GM18873 (cell line): Measurements from ENCODE around the gene ATP1A4.
"Not testable (repeated sequence)": the region's sequence is repeated elsewhere in the genome, so short reads cannot be mapped to it uniquely, and the experiment has no call there.

Source experiments
- ATAC-seq: cut with Tn5 transposase; IDR thresholded peaks from one replicate; pipeline ENCODE4 v1.9.1; 2021; ENCODE audit warnings: mild to moderate bottlenecking, moderate library complexity, moderate number of reproducible peaks; ENCODE audit not compliant: unreplicated experiment, low FRiP score

ATP1A4 gene

DNA sequence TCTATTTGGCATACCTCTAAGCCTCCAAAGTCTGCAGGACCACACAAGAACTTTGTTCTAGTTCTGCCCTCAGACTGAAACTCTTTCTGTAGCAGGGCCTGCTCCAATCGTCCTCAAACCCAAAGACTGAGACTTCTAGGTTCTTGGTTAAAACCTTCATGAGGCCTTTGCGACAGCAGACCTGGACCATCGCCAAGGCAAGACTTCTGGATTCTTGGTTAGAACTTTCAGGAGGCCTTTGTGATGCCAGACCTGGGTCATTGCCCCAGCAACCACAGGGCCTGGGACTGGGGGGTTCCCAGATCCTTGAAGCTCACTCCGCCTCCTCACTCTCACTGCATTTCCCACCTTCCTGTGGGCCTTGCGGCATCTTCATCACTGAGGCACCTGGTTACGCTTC is at the start of gene ATP1A4:
TSS of gene ATP1A4 (plus strand) at position 301 of the 400 bp plus-strand sequence. CDS start 438 bp downstream, outside the sequence.
- no peak for ATAC-seq

DNA sequence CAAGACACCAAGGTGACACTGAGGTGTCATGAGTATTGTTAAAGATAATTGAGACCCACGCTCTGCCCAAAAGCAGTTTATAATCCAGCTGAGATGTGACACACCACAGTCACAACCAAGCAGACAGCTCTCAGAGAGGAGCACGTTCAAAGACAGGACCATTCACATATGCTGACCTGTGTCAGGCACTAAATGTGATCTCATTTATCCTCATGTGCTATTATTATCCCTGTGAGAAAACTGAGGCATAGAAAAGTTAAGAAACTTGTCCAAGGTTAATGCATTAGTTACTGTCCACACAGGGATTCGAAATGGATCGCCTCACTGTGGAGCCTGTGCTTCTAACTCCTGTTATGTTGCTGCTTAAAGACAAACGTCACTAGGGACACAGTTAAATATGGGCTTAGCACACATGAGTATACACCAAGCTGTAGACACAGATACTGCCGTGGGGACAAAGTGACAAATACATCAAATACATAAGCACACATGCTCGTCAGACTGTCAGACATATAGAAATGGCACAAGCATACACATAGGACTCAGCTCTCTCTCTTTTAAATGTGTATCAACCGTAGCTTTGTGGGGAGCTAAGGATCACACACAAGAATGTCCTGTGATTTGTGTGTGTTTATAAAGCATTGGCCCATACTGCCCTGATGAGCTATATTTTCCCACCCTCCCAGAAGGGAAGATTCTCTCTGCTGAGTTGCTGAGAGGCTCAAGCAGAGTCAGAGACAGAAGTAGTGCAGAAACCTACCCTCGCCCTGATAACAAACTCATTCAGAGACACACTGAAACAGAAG is 49.5 kb upstream of the ATP1A4 start:
- ATAC-seq, result no peak

DNA sequence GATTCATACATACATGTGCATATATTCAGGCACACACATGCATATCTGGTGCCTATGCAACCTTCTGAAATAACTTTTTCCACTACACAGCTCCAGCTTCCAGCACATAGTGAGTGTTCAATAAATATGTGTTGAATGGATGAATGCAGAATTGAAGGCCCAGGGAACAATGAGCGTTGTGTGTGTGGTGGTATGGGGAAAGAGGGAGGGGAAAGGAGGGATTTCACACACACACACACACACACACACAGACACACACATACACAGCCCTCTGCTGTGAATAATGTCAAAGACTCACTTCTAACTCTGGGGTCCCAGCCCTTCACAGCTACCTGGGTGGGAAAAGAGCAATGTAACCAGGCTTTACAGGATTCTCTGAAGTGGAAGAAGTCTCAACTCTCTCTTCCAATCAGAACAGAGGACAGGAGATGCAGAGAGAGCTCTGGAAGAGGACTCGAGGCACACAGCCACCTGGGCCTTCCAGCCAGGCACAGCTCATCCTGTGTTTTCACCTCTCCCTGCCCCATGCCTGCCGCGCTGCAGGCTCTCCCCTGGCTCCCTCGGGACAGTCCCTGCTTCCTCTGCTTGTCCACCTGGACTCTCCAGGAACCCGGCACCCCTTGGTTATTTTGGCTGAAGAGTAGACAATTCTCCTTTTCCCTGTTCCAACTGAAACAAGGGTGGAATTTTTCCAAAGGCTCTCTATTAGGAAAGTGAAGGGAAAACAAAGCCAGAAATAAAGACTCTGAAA is 47.6 kb upstream of the ATP1A4 start:
- ATAC-seq, result no peak

DNA sequence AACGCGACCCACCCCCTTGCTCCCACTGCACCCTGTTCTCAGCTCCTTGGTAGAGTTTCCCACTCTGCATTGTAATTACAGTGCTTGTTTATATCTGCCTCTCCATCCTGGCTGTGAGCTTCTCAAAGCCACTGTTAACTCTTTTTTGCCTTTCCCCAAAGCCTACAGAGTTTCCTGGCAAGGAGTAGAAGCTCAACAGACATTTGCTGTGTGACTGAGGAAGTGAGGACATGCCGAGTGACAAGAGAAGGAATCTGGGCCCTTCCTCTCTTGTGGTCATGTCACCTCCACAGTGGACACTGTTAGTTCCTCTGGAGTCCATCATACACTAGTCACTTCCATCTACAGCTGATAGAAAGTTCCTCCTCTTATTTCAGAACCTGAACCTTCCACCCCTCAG is 46.9 kb upstream of the ATP1A4 start:
- no peak for ATAC-seq

DNA sequence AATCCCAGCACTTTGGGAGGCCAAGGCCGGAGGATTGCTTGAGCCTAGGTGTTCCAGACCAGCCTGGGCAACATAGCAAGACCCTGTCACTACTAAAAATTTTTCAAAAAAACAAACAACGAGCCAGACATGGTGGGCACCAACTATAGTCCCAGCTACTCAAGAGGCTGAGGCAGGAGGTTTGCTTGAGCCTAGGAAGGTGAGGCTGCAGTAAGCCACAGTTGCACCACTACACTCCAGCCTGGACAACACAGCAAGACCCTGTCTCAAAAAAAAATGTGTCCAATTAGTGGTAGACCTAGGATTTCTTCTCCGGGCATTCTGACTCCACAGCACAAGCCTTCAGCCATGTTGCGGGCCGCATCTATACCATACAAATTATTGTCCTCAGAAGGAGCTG is 46.2 kb upstream of the ATP1A4 start:
- ATAC-seq, result no peak

DNA sequence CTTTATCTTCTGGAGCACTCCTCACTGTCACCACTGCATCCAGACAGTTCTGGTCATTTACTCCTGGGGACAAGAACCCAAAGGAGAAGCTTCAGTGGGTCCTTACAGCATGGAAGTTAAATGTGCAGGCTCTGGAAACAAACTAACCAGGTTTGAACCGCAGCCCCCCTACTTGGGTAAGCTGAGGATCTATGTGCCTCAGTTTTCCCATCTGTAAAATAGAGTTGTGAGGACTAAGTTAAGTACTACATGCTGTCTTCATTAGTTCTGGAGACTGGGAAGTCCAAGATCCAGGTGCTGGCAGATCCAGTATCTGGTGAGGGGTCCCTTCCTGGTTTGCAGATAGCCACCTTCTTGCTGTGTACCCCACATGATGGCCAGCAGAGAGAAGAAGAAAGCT is 43.9 kb upstream of the ATP1A4 start:
- no peak for ATAC-seq

DNA sequence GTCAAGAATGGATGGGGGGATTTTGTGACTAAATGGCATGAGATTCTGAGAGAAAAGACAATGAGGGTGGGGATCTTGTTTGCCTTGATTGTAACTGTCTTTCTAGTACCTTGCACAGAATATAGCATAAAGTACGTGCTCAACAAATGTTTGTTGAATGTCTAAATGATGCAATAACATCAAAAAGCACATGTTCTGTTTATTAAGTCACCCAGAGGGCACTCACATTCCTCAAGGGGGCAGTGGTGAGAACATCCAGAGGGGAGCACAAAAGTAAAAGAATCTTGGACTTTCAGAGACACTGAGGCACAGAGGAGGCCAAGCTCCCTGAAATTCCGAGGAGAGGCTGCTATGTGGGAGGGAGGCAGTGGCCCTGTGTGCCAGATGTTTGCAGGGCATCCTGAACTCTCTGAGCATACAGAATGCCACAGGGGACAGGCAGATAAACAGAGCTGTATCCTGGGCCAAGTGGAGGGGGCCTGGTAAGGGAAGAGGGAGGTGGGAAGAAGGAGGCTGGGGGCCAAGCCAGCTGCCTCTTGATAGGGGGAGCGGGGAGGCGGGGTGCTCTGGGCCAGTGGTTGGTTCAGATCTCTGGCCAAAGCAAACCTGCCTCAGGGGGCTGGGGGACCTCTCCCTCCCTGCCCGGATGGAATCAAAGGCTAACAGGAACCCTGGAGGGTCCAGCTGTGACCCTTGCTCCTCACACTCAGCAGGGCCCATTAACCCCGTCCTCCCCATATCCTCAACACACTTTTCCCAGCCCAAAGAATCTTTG is 42.3 kb upstream of the ATP1A4 start:
- no peak for ATAC-seq

DNA sequence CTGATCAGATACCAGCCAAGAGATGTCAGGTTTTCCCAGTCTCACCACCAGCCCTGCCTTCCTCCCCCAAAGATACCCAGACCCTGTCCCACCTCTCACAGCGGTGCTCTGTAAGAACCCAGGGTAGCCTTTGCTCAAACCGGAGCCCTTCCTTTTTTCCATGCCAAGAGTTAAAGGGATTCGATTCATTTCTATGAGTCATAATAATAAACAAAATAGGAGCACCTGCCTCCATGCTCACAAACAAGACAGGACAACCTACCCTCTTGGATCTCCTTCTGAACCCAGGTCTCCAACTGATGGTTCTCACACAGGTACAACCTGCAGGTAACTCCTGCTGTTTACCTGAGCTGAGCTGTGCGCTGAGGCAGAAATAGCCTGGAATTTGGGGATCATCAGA is 41.7 kb upstream of the ATP1A4 start:
- no peak for ATAC-seq

DNA sequence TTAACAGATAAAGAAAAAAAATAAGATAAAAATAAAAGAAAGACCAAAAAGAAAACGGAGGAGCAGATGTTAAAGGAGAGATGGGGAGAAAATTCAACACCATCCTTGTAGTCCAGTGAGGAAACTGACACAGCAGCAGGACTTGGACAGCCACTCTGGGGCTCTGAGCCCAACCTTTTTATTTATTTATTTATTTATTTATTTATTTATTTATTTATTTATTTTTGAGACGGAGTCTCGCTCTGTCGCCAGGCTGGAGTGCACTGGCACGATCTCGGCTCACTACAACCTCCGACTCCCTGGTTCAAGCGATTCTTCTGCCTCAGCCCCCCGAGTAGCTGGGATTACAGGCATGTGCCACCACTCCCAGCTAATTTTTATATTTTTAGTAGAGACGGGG is 39.9 kb upstream of the ATP1A4 start:
- ATAC-seq, result not testable (repeated sequence)

DNA sequence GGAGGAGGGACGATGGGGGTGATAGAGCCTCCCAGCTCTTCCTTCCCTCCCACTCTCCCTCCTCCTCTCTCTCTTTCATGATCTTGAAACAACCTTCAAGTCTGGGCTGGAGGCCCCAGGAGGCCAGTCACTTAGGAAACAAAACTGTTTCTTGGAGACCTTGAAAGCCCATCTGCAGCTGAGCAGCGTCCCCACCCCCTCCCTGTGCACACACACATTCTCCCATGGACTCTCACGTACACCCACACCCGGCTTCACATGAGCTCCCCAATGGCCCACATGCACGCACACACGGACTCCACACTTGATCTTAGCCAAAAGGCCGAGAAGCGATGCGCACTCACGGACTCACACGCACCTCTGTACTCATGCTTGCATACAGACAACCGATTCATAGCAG is 39.0 kb upstream of the ATP1A4 start:
- ATAC-seq, result no peak

DNA sequence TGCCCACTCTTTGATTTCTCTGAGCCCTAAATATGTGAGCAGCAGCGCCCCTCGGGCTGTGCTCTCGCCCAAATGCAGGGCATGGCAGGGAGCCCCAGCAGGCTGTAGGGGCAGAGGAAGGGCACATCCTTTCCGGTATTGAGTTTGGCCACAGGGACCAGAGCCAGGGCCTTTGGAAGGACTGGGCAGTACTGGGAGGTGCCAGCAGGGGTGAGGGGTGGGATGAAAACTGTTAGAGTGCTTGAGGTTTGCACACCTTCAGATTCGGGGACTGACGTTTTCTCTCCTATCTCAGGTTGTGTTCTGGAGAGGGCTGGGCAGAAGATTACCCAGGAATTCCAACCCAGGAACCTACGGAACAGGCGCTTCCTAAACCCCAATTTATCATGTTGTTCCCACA is 38.0 kb upstream of the ATP1A4 start:
- no peak for ATAC-seq

DNA sequence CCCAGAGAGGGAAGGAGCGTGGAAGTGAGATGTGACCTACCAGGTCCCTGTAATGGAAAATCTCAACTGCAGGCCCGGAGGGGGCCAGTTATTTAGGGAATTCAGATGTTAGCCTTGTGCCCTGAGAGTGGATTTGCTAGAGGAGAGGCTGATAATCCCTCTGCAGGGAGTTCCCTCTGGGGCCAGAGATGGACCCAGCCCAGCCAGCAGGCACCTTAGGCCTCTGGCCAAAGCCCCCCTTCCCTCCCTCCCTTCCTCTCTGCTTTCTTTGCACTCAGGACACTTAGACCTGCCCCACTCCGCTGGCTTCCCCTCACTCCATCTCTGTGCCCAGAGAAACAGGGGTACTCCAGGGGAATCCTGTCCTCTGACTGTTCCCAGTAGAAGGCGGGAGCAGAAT is 37.3 kb upstream of the ATP1A4 start:
- no peak for ATAC-seq

DNA sequence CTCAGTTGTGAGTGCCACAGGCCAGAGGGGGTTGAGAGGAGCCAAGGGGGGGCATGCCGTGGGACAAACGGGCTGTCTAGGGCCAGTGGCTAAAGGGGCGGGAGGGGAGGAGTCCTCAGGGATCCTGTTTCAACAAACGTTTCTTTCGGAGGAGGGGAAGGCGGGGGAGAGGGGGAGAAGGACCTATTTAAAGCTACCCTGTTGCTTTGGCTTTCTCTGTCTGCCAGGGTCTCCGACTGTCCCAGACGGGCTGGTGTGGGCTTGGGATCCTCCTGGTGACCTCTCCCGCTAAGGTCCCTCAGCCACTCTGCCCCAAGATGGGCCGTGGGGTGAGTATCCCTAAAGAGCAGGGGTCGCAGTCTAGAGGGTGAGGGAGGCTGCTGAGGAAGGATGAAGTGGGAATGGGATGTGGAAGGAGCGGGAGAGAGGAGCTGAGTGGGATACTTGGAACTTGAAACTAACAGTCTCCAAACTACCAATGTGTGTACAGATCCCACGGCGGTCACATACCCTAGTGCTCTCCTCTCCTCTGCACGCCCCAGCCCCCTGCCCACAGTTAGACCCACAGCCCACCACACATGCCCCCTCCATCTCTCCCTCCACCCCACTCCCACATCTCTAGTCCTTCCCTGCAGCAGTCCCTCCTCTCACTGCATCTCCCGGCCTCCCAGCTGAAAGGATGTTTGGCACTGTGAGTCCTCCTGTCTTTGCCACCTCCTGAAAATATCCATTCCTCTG is 35.7 kb upstream of the ATP1A4 start, which contains the start of gene ATP1A2:
TSS of gene ATP1A2 (plus strand) at position 215 of the 738 bp plus-strand sequence. CDS start at position 318, 103 bp downstream.
- no peak for ATAC-seq

DNA sequence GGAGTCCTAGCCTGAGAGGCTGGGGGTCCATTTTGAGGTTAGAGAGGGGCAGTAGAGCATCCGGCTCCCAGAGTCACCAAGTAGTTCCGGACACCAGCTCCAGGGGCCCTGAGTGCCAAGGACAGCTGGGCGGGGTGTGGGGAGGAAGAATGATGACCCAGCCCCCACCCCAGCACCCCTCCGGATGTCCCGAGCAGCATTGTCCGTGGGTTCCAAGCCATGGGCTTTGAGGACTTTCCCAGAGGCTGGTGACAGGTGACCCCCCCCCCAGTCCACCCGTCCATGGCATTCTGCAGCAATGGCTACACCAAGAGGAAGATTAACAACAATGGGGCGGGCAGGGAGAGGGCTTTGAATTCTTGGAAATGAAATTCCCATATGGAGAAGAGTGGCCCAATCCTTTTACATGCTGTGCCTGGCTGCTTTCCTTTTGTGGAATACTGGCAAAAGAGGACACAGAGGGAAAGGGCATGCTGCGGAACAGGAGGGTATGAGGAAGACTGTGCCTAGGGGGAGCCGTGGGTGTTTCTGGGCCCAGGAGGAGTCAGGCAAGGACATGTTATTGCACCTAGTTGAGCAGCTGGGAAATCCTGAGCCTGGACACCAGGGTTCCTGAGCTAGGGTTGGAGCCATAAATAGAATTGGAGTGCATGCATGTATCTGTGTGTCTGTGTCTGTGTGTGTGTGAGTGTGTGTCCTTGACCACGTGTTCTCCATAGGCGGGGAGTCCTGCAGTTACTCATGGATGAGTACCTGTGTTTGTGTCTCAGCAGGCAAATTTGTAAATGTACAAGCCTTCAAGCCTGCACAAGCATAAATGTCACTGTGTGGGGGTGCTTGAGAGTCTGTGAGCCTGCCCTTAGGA is 34.9 kb upstream of the ATP1A4 start:
- no peak for ATAC-seq

DNA sequence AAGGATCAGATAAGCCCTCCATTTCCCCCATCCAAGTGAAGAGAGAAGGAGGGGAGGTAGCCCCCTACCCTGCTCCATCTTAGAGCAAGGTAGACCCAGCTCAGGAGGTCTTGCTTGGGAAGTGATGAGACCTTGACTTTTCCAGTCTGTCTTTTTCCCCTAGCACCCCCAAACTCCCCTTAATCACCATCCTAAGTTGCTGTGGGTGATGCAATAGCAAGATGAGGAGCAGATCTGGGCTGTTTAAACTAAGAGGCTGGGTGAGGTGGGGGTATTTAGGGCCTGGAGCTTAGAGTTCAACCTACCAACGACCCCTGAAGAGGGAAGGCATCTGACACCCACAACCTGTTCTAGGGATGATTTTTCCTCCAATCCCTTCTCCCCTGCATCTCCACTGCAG is 34.1 kb upstream of the ATP1A4 start:
- ATAC-seq, result no peak

DNA sequence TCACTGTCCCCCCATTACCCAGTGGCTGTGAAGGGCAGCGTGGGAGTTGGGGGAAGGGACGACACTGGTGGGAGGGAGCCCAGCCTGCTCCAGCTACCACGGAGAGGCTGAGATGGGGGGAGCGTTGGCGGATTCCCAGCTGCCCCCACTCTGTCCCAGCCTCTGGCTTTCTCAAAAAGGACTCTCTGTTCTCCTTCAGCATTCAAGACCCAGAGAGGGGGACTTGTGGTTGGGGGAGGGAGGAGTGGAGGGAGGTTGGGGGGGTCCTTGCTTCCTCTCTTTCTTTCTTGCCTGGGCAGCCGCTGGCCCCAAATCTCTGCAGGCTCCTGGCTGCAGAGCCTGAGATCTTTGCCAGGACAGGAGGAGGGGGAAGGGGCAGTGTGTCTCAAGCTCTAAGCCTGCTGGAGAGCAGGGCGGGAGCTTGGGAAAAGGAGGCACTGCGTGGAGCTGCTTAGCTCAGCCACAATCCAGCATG is 33.7 kb upstream of the ATP1A4 start:
- ATAC-seq, result no peak

DNA sequence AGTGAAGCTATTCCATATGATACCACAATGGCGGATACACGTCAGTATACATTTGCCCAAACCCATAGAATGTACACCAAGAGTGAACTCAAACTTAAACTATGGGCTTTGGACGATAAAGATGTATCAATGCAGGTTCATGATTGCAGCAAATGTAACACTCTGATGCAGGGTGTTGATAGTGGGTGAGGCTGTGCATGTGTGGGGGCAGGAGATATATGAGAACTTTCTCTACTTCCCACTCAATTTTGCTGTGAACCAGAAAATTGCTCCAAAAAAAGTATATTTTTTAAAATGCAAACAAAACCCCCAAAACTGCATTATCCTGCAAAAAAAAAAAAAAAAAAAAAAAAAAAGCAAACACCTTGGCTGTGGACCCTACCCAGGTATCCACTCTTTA is 32.5 kb upstream of the ATP1A4 start:
- no peak for ATAC-seq

DNA sequence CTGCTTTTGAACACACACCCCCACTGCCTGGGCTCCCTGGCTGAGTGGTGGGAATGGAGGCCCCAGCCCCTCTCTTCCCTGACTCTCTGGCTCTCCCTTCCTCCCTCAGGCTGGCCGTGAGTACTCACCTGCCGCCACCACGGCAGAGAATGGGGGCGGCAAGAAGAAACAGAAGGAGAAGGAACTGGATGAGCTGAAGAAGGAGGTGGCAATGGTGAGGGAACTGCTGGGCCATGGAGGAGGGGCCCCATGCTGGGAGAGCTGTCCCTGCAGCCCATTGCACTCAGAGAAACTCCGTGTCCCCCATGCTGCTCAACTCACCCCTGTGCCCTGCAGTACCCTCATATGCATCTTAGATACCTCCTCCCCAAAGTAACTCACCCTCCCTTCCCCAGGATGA is 30.6 kb upstream of the ATP1A4 start:
- ATAC-seq, result no peak

DNA sequence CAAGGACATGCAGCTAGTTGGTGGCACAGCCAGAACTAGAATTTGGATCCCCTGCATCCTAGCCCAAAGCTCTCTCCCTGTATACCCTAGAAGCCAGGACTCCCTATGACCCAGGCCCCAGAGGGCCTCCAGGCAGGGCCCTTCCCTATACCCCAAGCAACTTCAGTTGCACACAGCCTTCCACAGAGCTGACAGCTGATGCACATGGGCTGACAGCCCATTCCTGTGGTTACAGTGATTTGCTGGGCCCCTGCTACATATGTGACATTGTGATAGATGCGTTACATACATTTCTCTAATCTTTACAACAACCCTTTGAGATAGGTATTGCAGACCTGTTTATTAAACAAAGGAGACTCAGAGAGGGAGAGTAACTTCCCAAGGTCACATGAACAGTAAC is 30.0 kb upstream of the ATP1A4 start:
- ATAC-seq, result no peak
